OCI-LY7 (cell line): ENCODE data around the gene PCGF5. TPM values are rescaled to one million over a fixed set of nuclear protein-coding genes. Genes with fewer than 3 reads are reported as not detected.

Experiments used
- BruUV-seq: library from RNA; stranded (reverse); fragments of 400-500 nt; replicated peaks from 2 replicates; lab custom pipeline; 2021; lab: Mats Ljungman, UMichigan
- CTCF ChIA-PET: fragments of 300-600 bp; sonication (Branson Sonifier 250); formaldehyde crosslinking; loops from one replicate; lab custom pipeline; 2022; ENCODE audit warnings: antibody characterized with exemption; ENCODE audit not compliant: unreplicated experiment; lab: Charles Lee
- POLR2A ChIA-PET: fragments of 300-600 bp; sonication (Branson Sonifier 250); formaldehyde crosslinking; loops from one replicate; lab custom pipeline; 2022; ENCODE audit warnings: antibody characterized with exemption; lab: Charles Lee
- DNase-seq: peaks from one replicate; pipeline ENCODE4 v3.0.0-alpha.2; 2015; ENCODE audit warnings: low spot score
- H2AFZ ChIP-seq: fragments of 200-600 bp; sonication (generic), shearing (Covaris generic); 2 replicates; pipeline ENCODE4 v1.6.1; 2014; ENCODE audit warnings: mild to moderate bottlenecking, antibody characterized with exemption, low read length, moderate library complexity
- H3K27ac ChIP-seq: fragments of 200-600 bp; sonication (generic); 2 replicates; pipeline ENCODE4 v1.5.1; 2014; ENCODE audit warnings: mixed run types, low read depth, mild to moderate bottlenecking, moderate library complexity, low read length, inconsistent platforms; ENCODE audit not compliant: poor library complexity, severe bottlenecking
- H3K36me3 ChIP-seq: fragments of 200-600 bp; sonication (generic); 2 replicates; pipeline ENCODE4 v1.6.1; 2014; ENCODE audit warnings: mild to moderate bottlenecking, antibody characterized with exemption, low read length, moderate library complexity, mixed read lengths; ENCODE audit not compliant: insufficient read depth
- H3K4me1 ChIP-seq: fragments of 200-600 bp; sonication (generic); 2 replicates; pipeline ENCODE4 v1.5.1; 2014; ENCODE audit warnings: mild to moderate bottlenecking, low read length; ENCODE audit not compliant: insufficient read depth, poor library complexity, severe bottlenecking
- H3K4me2 ChIP-seq: fragments of 200-600 bp; sonication (generic); 2 replicates; pipeline ENCODE4 v1.6.1; 2014; ENCODE audit warnings: mild to moderate bottlenecking, low read length
- H3K4me3 ChIP-seq: fragments of 200-600 bp; sonication (generic); 2 replicates; pipeline ENCODE4 v1.5.1; 2014; ENCODE audit warnings: mild to moderate bottlenecking, low read depth, low read length; ENCODE audit not compliant: poor library complexity, severe bottlenecking
- H3K79me2 ChIP-seq: fragments of 200-600 bp; sonication (generic); 2 replicates; pipeline ENCODE4 v1.6.1; 2016; ENCODE audit warnings: low read depth, mild to moderate bottlenecking, low read length, moderate library complexity, mixed read lengths; ENCODE audit not compliant: insufficient read depth
- H3K9me2 ChIP-seq: fragments of 200-600 bp; sonication (generic); 2 replicates; pipeline ENCODE4 v1.6.1; 2016; ENCODE audit warnings: mild to moderate bottlenecking, low read length, mixed read lengths; ENCODE audit not compliant: insufficient read depth
- H3K9me3 ChIP-seq: fragments of 200-600 bp; sonication (generic); 2 replicates; pipeline ENCODE4 v1.6.1; 2014; ENCODE audit warnings: mild to moderate bottlenecking, mixed run types, low read length, mixed read lengths
- H4K20me1 ChIP-seq: fragments of 200-600 bp; sonication (generic); 2 replicates; pipeline ENCODE4 v1.6.1; 2014; ENCODE audit warnings: mild to moderate bottlenecking, antibody characterized with exemption, low read length, moderate library complexity, mixed read lengths; ENCODE audit not compliant: insufficient read depth
- CTCF ChIP-seq: fragments of 200-600 bp; sonication (generic); conservative IDR thresholded peaks from 2 replicates; pipeline ENCODE4 v1.5.1; 2014; ENCODE audit warnings: mild to moderate bottlenecking, antibody characterized with exemption, low read length, moderate library complexity, mixed read lengths
- EZH2phosphoT487 ChIP-seq: fragments of 200-600 bp; sonication (generic); IDR thresholded peaks from 2 replicates; pipeline ENCODE4 v1.6.1; 2018; ENCODE audit warnings: low read depth, borderline replicate concordance, mild to moderate bottlenecking, mixed run types, antibody characterized with exemption, low read length, moderate library complexity, mixed read lengths
- intact Hi-C: fragments of 100-400 bp; cut with micrococcal nuclease; formaldehyde crosslinking; loops from one replicate; pipeline ENCODE4 v1.10.0; 2022; ENCODE audit not compliant: unreplicated experiment
- total RNA-seq, 2 experiments: library from RNA; depleted of rRNA in 1 of 2; stranded (reverse); fragments of >200 nt in 1 of 2; shearing (Covaris generic) in 1 of 2; gene quantifications; 2 replicates each; pipeline ENCODE4 v1.2.3, GENCODE V29; 2014 to 2022

The PCGF5 gene
- total RNA-seq, 2 experiments from 2014 or later, result 25.1 to 40.9 TPM

- Histone ChIP-seq H2AFZ (no peak overlapping the region), H3K9me3 (no peaks in the 10 kb centered on the region), H4K20me1 (no peaks in the 10 kb centered on the region), H3K4me2 (no peak overlapping the region), H3K4me1 (no peaks in the 10 kb centered on the region), H3K4me3 (no peak overlapping the region), H3K27ac (no peak overlapping the region), H3K9me2 (no peaks in the 10 kb centered on the region), H3K36me3 (no peaks in the 10 kb centered on the region), H3K79me2 (no peaks in the 10 kb centered on the region)
- no peak for DNase-seq
- CTCF ChIA-PET, result no interaction called here
- POLR2A ChIA-PET, result interaction anchor here (2.1 kb wide), 1 partner anchor 38 kb away, joined by 4 read pairs; no protein-coding TSS in a partner anchor
- no TSS peak for BruUV-seq
- no peak for TF ChIP-seq CTCF
- no peak for TF ChIP-seq EZH2phosphoT487
- intact Hi-C loops, result no loop called here
Observed at GRCh38 chr10:91287912-91288311, 67.4 kb downstream of the PCGF5 start.

GRCh38 chr10:91289305-91289704, 68.8 kb downstream of the PCGF5 start:
- intact Hi-C loops, result no loop called here
- BruUV-seq, result no TSS peak
- DNase-seq, result no peak
- H3K36me3 ChIP-seq, result no peaks in the 10 kb centered on the region
- H2AFZ ChIP-seq, result no peak overlapping the region
- H3K27ac ChIP-seq, result no peak overlapping the region
- TF ChIP-seq CTCF (no peak), EZH2phosphoT487 (no peak)
- H3K4me1 ChIP-seq, result no peaks in the 10 kb centered on the region
- ChIA-PET CTCF (no interaction called here), POLR2A (interaction anchor here (1.8 kb wide), 1 partner anchor 9 kb away, joined by 5 read pairs; no protein-coding TSS in a partner anchor)
- no peaks in the 10 kb centered on the region for H3K9me2 ChIP-seq
- H3K9me3 ChIP-seq, result no peaks in the 10 kb centered on the region
- H3K79me2 ChIP-seq, result no peaks in the 10 kb centered on the region
- H3K4me2 ChIP-seq, result no peak overlapping the region
- no peak overlapping the region for H3K4me3 ChIP-seq
- no peaks in the 10 kb centered on the region for H4K20me1 ChIP-seq

GRCh38 chr10:91290607-91291006, 70.1 kb downstream of the PCGF5 start:
- H3K4me3 ChIP-seq, result no peak overlapping the region
- no peak overlapping the region for H2AFZ ChIP-seq
- POLR2A ChIA-PET, result interaction anchor here (0.7 to 1.8 kb wide), 2 partner anchors 11 to 100 kb away, joined by 3 to 5 read pairs; no protein-coding TSS in a partner anchor
- H3K4me2 ChIP-seq, result no peak overlapping the region
- H3K4me1 ChIP-seq, result no peaks in the 10 kb centered on the region
- H3K9me3 ChIP-seq, result no peaks in the 10 kb centered on the region
- no peak for DNase-seq
- CTCF ChIA-PET, result no interaction called here
- H3K27ac ChIP-seq, result no peak overlapping the region
- BruUV-seq, result no TSS peak
- no peaks in the 10 kb centered on the region for H3K36me3 ChIP-seq
- H3K79me2 ChIP-seq, result no peaks in the 10 kb centered on the region
- no peaks in the 10 kb centered on the region for H3K9me2 ChIP-seq
- TF ChIP-seq EZH2phosphoT487 (no peak), CTCF (no peak)
- no peaks in the 10 kb centered on the region for H4K20me1 ChIP-seq
- intact Hi-C loops, result no loop called here
